Activated CD8-positive, alpha-beta memory T cell treated with anti-CD3 and anti-CD28 coated beads, Interleukin-2, amount 50 U/mL, for 24 hours (primary cell): ENCODE measurements around the gene MAD1L1.
A peak's percentile ranks its signal among the peaks of the same experiment; 100 is the strongest.

Experiments
- DNase-seq: peaks from one replicate; pipeline ENCODE4 v3.0.0-alpha.2; 2020; ENCODE audit errors: extremely low read depth

MAD1L1 gene

GRCh38 chr7:2104107-2104710 is 128.5 kb downstream of the MAD1L1 start:
- peak; percentile 47 for DNase-seq

DNA sequence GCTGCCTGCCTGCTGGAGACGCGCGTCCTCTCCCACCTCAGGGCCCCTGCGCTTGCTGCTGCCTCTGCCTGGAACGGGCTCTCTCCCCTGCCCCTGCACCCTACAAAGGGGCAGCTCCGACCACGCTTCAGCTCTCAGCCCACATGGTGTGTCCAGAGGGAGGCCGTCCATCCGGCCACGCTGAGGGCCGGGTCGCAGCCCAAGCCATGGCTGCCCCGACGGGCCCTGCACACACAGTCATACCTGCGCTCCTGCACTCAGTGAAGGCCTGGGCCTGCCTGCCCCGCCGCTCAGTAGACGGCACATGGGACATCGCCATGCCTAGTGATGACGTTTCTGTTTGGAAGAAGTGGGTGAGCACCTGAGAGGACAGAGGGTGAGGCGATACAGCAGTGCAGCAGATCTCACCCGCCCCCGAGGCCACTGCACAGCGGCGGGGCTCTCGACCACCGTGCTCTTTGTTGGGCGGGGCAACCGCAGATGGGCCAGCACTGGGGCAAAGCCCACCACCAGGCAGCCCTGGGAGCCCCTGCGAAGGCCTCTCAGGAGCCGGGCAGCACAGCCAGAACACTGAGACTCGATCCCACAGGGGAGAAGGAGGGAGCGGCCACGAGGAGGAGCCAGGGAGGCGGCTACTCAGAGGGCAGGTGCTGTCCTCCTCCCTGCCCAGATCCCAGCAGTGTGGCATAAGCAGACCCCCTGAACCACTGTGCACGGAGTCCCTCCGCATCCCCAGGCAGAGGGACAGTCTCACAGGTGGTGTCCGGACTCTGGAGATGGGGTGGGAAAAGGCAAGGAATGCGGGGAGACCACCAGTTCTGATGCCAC is 129.5 kb downstream of the MAD1L1 start:
- DNase-seq, result no peak

- no peak for DNase-seq
These were observed 130.4 kb downstream of the MAD1L1 start for GRCh38 chr7:2102375-2102723.

GRCh38 chr7:2101630-2102374 is 130.9 kb downstream of the MAD1L1 start:
- DNase-seq, result no peak

GRCh38 chr7:2100278-2101208 is 132.2 kb downstream of the MAD1L1 start:
- no peak for DNase-seq

DNA sequence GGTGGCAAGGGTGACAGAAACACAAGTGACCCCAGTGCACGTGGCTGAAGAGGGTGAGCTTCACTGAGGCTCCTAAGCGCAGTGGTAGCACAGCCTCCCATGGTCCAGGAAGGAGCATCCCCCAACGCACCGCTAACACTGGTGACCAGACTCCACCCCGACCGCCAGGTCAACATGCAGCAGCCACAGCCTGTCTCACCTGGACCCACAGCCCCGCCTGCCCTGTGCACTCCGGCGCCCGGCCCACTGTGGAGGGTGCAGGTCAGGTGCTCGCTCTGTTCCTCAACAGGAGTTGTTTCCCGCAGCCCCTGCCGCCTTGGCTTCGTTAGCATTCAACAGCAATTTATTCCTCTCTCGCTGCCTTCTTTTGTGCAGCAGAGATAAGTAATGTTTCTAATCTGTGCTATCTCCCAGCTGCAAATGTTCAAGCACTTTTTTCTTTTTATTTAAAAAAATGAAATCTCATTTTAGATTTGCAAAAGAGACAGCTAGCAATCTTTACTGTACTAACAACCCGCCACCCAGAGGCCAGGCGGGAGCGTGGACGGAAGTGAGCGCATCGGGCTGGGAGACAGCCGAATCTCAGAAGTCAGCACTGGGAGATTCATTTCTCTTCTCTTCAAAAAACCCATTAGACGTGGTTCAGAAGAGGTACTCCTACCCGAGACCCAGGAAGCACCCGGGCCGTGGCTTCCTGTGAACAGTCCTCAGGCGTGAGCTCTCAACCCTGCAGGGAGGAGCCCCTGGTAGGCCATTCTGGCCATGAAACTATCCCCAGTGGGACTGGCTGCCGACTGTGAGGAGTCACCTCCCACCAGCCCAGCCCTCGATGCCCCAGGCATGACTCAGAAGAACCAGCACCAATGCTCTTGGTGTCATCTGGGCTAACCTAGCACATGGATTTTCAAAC is 133.4 kb downstream of the MAD1L1 start:
- DNase-seq, result no peak

- no peak for DNase-seq
These were observed 134.2 kb downstream of the MAD1L1 start for GRCh38 chr7:2098496-2098895.

- no peak for DNase-seq
These were observed 134.7 kb downstream of the MAD1L1 start for GRCh38 chr7:2098056-2098455.

GRCh38 chr7:2097492-2097891 is 135.3 kb downstream of the MAD1L1 start:
- DNase-seq, result no peak

- no peak for DNase-seq
These were observed 135.9 kb downstream of the MAD1L1 start for GRCh38 chr7:2096692-2097387.

DNA sequence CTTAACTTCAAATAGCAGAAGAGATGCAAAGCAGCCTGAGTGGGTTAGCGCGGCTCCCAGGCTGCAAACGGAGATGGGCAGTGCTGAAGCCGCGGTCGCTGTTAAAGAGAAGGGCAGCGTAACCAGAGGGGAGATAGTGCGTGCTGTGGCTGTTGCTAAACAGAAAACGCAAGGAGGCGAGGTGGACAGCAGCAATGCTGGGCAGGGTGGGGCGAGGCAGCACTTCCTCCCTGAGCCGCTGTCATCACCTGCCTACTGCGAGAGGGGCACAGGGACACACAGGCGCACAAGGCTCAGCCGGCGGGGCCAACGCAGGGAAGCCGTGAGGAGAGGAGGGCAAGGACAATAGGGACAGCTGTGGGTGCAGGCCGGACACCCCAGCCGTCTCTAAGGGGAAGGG is 137.3 kb downstream of the MAD1L1 start:
- DNase-seq, result no peak

DNA sequence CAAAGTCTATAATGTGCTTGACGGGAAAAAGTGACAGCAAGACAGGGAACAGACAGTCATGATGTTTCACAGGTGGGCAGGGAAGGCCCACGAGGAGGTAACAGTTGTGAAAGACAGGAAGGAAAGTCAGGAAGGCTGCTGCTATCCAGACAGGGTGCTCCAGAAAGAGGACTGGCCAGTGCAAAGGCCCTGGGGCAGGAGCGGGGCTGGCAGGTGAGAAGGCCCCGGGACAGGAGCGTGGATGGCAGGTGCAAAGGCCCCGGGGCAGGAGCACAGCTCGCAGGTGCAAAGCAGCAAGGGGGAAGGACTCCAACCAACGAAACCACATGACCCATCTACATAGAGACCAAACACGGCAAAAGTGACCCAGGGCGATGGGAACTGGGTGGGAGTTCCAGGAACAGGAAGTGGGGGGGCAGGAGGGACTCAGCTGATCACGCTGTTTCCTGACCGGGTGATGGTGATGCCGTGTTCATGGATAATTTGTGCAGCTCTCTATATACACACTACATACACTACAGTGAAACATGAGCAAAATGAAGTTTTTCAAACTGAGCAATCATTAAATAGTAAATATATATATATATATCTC is 138.2 kb downstream of the MAD1L1 start:
- DNase-seq, result no peak

DNA sequence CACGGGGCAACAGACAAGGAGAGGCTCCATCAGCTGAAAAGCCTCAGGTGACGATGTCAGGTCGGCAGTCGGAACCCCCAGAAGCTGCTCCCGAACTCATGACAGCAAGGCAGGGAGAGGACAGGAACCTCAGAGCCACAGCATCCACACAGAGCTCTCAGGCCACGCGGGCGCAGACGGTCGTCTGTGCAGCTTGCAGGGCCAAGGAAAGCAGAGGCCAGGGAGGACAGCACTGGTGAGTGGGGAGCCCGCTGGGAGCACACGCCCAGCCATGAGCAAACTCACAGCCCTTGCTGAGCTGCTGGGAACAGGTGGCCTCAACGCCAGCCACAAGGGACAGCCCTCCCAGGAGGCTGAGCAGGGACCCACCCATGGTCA is 138.9 kb downstream of the MAD1L1 start:
- no peak for DNase-seq

- DNase-seq, result no peak
These were observed 139.4 kb downstream of the MAD1L1 start for GRCh38 chr7:2093215-2093842.

GRCh38 chr7:2092279-2092678 is 140.5 kb downstream of the MAD1L1 start:
- DNase-seq, result no peak

GRCh38 chr7:2090526-2091520 is 141.9 kb downstream of the MAD1L1 start:
- DNase-seq, result no peak

DNA sequence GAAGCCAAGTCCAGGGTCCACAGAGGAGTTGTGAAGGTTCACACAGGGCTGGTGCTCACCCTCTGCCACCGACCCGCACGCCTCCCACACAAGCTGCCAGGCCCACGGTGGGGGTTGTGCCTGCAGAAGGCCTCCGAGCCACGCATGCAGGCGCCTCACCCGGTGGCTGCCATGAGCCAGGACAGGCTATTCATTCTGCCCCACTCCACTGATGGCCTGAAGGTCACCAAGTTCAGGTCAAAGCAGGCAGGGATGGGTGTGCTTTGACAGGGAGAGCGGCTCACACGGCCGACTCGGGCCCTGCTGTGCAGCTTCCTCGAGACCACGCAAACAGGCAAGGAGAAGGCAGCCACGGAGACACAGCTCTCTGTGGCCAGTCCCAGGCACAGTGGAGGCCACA is 143.9 kb downstream of the MAD1L1 start:
- no peak for DNase-seq

- DNase-seq, result no peak
These were observed 145.0 kb downstream of the MAD1L1 start for GRCh38 chr7:2087744-2088143.
